Dedifferentiated amniotic fluid mesenchymal stem cell (primary cell): ENCODE data around the gene MBNL2.
A peak's percentile ranks its signal among the peaks of the same experiment; 100 is the strongest.

Source experiments
- DNase-seq: peaks from one replicate; pipeline ENCODE4 v3.0.0-alpha.2; 2016; ENCODE audit errors: extremely low spot score

The MBNL2 gene

DNA sequence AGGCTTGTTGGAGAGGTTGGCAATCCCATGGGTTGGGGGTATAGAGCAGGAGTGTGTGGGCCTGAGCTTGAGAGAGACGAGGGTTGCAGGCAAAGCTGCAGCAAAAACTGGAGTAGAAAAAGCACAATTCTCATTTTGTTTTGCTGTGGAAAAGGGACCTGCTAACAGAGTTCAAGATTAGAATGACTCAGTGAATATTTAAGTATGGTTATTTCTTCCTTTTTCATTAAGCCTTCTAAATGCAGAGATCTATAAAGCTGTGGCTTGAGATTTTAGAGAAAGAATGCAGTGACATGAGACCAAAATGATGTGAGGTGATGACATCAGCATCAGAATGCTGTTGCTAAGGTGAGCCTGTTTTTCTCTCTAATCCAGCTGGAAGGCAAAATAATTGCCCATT, 10.8 kb upstream of the MBNL2 start:
- no peak for DNase-seq

DNA sequence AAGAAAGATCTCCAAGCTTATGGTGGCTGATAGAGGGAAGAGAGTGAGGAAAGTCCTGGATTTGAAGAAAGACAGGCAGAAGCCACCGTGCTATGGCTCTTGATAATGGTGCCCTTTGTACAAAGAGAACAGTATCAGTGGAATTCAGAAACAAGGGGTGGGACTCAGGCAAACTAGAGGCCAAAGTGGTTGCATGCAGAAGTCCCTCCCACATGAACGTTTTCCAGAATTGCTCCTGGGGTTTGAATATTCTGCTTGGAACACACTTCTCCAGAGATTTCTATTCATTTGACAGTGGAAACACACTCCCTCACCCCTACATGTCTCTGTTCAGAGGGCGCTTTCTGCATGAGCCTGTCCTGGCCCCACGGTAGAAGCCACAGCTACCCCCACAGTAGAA, 10.1 kb upstream of the MBNL2 start:
- DNase-seq = no peak

DNA sequence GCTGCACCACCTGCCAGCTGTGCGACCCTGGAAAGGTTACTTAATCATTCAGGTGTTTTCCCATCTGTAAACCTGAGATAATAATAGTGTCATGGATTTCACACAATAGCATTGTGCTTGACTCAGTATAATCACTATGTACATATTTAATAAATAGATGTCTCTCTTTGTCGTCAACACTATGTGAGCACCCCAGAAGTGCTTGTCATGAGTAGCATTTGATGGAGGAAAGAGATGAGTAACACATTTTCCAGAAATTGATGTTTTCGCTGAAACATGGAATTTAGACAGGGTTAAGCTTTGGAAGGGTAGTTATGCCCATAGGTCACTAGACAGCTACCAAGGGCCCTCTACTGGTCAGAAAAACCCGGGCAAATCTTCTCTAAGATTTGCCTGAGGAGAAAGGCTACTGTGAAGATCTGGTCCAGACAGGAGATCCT, 9.5 kb upstream of the MBNL2 start:
- peak; percentile 42 for DNase-seq

DNA sequence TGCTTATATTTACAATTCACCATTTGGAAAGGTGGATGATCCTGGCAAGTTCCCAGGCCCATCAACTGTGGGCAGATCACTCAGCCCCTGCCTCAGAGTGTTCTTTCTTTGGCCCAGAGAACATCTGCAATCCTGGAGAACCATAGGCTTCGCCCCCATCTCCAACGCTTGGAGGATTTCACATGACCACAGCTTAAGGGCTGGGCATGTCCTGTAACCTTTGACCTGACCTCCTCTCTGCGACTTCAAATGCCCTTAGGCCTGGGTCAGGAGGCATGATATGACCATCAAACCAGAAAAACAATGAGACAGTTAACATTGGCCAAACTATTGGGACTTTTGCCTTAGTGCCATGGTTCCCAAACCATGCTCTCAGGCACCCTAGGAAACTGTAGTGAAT, 7.2 kb upstream of the MBNL2 start:
- DNase-seq = no peak

DNA sequence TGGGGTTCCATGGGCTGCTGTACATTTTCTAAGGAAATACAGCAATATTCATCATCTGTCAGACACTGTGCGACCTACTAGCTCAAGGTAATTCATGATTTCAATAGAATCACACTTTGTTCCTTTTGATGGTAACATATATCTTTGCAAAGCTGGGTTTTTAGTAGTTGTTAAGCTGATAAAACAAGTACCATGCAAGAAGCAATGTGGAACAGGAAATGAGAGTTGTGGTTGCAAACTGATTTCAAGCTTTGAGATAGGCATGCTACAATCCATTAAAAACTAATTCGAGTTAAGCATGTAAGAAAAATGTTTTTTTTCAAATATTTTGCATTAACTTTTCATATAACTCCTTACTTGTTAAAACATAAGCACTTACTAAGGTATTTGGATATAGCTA, 6.8 kb upstream of the MBNL2 start:
- no peak for DNase-seq

DNA sequence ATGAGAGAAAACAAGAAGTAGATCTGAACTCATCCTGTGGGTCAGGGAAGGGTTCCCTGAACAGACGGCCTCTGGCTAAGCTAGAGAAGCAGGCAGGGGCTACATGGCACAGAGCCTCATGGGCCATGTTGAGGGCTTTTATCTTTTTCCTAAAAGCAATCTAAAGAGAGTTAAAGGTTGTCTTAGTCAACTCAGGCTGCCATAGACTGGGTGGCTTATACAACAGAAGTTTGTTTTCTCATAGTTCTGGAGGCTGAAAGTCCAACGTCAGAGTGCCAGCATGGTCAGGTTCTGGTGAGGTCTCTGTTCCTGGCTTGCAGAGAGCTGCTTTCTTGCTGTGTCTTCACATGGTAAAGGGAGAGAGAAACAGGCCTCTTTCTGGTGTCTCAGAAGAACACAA, 2.9 kb upstream of the MBNL2 start:
- DNase-seq = no peak

DNA sequence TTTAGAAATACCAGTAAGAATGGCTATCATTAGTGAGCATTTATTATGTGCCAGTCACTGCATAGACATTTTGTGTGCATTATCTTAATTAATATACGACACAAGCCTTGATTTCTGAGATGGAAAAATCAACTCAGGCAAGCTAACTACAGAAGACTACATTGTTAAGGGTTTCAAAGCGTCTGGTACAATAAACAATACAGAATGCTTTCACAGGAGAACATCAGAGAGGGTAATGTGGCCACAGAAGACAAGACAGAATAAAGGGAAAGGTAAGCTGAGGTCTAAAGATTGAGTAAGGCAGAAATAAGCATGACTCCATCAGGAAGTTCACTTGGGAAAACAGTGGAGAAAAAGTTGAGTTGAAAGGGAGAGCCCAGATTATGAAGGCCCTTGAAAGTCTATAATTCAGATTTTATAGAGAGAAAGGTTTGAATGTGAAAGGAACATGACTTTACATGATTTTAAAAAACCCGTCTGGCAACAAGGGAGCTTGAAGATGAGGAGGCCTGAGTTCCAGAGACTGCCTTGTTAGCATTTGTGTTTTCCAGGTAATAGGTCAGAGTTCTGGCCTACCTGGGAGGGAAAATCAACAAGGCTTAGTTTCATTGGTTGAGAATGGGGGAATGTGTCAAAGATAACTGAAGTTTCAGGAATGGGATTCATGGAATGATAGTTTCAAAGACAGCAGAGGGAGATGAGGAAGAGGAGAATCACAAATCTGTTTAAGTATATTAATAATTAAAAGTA, 1.8 kb upstream of the MBNL2 start:
- DNase-seq = no peak

DNA sequence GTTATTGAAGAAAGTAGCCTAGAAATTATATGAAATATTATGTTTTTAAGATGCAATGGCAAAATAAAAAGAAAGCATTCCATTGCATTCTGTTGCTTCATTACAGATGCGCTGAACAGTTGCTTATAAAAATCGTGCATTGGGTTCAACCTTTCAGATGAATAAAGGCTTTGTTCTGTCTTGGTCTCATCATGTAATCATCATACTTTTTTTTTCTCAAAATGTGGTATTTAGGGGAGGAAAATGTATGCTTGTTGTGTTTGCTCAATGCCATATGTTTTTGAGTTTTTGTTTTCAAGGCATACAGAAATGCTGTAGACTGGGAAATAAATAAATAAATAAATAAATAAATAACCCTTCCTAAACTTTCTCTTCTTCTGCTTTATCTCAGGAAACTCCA, 1.1 kb upstream of the MBNL2 start:
- DNase-seq = no peak

DNA sequence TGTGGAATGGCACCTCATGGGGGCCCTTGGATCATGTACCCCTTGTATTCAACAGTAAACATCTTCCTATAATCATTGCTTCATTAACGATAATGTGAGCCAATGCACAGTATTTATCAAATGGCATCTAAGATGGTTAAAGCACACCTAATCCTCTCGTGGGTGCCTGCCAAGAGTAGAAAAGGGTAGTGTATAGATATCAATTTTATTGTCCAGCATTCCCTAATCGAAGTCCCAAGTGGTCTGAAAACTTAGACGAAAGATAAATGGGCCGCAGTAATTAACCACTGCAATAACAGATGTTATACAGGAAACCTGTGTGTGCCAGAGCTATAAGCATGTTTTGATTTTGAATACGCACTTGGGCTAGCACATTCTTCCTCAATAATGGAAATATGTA, 667 bp upstream of the MBNL2 start:
- no peak for DNase-seq

DNA sequence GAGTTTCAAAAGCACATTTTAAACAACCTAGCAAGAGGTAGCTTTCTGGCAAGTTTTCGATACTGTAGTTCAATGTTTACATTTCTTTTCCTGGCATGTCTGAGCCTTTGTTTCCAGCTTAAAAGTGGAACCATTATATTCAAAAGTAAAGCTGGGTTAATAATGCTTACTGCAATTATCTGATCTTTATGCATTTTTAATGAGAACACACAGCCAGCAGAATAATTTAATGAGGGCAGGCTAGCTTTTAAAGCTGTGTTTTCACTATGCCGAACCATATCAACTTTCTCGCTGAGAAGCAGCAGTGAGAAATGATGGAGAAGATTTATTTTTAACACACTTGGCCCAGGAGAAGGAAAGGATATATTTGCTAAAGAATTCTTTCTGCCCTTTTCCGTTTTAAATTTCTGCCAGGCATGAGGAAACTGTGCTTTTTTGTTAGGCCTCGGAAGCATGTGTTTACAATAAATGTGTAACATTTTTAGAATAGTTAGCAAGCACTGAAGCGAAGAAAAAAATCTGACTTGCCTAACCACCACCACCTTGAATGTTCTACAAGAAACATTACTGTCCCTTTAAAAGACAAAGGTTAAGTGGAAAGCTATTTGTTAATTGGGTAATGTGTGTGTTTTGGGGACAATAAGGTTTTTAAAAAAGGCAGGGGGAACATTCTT, 1.0 kb downstream of the MBNL2 start:
- peak; percentile 69 for DNase-seq

DNA sequence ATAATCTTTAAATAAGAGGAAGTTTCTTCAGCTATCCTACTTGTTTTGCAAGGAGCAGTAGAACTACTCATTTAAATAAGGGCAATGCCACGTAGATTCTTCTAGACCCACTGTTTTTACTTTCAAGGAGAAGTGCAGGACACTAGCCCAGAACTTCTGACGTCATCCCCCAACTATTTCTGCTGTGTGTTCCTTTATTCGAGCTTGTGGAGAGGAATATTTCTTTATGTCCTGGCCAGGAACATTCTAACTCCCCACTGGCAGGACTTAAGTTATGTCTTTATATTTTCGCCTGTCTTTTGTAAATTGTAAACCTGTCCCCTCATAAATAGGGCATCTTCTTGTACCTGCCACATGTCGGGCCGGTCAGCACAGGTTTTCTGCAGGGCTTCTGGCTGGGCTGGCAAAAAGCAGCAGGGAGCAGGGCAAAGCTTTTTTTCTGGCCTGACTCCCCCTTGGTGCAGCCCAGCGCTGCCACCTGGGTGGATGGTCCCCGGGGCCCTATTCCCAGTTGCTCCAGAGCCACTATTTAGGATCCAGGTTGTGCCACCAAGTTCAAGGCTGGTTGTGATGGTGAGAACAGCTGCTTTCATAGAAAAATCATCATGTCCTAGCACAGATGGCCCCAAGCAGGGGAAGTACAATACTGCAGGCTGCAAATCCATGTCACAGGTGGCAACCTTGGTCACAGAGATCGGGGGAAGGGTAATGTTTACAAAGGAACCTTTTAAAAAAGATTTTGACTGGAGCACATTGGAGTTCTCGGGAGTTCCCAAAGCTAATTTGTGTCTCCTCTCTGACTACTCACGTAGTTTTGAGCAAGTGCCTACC, 1.8 kb downstream of the MBNL2 start:
- peak; percentile 91 for DNase-seq

DNA sequence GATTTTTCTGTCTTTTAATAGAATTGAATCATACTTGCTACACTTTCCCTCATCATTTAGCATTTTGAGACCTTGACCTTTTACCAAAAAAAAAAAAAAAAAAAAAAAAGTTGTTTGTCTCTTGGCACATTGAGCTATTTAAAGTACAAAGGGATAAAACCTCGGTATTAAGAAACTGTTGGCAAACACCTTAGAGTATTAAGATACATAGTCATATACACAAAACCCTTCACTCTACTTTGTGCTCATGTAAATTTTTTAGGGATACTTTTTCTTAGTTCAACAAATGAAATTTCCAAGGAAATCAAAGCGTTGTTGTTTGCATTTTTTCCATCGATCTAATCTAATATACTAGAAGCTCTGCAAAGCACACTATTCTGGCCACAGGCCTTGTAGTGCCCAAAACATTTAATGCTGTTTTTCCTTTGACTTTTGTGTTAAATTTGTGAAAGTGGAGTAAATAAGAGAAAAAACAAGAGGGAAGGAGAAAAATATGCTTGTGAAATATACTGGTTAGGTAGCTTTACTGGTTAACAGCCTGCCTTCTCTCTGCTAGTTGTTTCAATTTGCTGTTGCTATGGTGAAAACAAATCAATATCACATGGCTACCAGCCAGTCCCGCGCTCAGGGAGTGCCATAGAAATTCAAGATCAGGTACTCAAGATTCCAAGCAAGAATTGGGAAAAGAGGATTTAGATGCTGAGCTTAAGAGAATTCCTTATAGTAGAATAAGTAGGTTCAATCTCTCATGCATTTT, 2.6 kb downstream of the MBNL2 start:
- DNase-seq = peak; percentile 42

DNA sequence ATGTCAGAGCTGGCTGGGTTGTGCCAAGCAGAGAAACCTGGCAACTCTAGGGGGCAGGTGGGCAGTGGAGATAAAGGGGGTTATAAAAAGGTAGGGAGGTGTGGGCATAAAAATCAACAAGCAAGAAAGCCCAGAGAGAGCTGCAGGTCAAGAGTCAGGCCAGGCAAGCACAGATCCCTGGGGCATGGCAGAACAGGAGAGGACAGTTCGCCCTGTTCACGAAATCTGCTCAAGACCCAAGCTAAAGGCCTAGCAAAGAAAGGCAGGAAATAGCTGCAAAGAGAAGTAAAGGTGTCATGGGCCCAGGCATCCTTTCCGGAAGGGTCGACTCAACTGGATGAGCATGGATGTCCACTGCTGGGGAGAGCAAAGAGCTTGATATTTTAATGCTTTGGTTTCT, 3.4 kb downstream of the MBNL2 start:
- no peak for DNase-seq

DNA sequence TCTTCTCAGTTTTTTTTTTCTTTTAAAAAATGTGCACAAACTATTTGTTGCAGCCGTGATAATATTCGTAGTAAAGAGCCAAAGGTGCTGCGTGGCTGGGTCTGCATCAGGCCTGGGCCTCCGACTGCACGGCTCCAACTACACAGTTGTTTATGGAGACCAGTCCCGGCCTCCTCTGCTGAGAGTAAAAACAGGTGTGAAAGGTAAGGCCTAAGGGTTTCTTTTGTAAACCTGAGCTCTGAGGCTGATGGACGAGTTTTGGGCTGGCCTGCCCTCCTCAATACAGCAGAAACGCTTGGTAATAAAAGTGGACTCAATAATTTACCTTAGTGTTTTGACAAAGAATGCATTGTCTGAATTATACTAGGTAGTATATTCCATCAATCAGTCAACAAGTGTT, 3.9 kb downstream of the MBNL2 start:
- no peak for DNase-seq

DNA sequence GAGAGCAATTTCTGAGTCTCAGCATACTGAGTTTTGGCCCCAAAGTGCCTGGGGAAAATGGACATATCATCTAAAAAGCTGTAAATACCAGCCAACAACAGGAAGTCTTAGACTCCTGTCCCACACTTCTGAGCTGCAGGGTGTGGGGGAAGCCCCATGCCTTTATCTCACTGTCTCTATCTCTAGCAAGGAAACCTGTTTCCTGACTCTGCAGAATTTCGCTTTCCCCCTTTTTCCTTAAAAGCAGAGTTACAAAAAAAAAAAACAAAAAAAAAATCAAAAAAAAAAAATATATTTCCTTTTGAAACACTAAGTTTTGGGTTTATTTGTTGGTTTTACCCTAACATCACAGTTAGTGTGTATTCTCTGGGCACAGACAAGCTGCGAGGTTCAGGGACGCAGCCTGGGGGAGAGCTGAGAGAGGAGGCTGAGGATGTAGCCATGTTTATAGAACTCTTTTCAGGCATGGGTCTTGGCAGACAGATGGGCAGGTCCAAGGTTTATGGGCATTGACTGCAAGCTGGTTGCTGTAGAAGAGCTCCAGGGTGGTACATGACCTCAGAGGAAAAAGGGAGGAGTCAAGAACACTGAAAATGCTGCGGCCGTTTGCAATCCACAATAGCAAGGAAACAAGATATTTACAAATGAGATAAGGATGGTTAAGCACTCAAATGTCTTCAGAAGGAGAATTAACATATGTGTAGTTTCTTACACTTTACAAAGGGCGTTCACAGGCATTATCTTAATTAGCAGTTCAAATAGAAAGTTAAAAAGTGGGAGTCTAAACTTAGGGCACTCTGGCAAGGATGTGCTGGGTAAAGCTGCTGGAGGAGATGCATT, 4.9 kb downstream of the MBNL2 start:
- no peak for DNase-seq

DNA sequence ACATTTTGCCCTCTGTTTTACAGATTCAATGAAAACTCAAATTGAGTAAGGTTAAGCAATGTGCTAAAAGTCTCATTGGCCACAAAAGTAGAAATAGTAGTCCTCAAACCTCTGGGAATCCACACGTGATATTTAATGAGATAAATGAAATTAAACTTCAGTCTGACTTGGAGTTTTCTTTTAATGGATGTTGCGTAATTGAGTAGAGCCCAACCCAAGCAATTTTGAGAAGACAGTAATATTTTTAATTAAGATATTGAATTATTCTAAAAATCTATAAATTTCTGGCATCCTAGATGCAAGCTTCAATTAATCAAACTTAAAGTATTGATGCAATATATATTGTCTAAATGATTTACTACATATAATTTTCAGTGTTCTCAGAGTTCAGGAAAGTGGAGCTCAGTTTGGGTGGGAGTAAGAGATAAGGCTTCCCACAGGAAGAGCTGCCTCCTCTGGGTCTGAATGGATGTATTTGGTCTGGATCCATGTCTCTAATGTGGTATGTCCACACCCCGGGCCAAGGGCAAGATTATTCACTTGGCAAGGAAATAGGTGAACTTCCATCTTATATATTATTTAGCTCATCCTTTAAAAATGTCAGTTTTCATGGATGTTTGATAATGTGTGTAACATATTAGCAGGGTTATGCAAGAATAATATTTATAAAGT, 6.9 kb downstream of the MBNL2 start:
- no peak for DNase-seq

DNA sequence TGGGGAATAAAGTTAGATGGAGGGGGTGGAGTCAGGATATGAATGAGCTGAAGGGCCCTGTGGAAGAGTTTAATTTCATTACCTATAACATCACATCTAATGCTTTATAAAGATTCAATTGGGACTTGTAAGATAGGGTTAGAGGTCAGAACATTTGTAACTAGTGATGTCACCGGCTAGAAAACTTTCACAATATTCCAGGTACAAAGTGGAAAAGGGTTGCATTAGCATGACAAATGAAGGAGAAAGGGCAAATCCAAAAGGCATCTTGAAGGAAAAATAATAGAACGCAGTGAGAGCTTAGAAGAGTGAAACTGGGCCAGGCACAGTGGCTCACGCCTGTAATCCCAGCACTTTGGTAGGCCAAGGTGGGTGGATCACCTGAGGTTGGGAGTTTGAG, 7.6 kb downstream of the MBNL2 start:
- DNase-seq = no peak

DNA sequence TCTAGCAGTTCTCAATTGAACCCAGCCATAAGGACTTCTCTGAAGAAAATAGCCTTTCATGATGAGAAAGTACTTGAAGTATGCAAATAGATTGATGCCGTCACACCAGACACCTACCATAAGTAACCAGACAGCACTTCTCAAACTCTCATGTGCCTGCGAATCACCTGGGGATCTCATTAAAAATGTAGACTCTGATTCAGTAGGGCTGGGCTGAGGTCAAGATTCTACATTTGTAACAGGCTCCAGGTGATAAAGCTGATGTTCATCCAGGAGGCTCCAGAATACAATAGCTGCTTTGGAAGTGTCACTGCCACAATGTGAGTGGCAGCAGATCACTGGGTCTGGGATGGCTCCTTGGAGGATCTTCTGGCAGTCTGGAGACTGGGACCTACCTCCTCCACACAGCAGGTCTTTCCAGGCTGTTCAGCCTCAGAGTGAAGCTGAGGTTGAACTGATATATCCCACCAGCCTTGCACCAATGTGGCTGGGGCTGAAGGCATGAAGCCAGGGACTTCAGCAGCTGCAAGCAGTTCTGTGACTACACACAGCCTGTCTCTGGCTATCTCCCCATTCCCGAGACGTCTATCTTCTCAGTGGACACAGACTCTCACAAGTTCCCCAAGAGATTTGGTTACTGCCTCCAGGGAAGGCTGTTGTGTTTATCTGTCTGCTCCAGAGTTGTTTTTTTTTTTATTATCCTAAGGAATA, 9.1 kb downstream of the MBNL2 start:
- DNase-seq = no peak

DNA sequence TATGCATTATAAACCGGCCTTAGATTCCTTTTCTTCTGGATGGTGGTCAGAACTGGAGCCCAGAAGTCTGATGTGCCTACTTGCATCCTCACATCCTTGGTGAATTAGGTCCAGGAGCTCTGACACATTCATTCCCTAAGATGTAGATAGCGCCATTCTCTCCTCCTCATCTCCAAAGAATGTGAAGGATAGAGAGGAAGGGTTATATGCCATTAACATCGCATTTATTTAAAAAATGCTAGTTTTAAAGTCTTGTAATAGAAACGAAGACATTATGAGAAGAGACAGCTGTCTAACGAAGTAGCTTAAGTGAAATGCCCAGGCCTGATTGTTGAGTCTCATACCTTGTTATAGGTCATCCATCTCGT, 9.7 kb downstream of the MBNL2 start:
- no peak for DNase-seq

DNA sequence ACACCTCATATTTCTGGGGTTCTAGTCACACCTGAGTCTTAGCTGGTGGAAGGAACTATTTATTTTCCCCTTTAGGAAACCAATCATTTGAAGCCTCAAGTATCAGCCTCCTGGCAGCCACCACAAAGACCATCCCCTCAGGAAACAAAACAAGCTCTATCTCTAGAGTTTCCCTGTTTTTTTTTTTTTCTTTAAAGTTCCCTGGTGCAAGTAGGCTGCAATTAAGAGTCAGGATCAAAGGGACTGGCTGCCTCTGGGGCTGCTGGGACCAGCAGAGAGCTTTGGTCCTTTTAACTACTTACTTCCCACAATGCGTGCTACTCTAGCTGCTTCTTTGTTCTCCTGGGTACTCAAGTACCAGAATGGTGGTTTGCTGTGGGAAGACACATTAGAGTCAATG, 11.4 kb downstream of the MBNL2 start:
- no peak for DNase-seq
